Adrenal gland (tissue), 12 donors: ENCODE measurements around the gene FGF9. TPM values are rescaled to one million over a fixed set of nuclear protein-coding genes. Genes with fewer than 3 reads are reported as not detected.

Experiments
- DNase-seq, 7 donors: peaks; one replicate each; pipeline ENCODE4 v3.0.0-alpha.2; 2019 to 2020
- H3K27ac ChIP-seq, 5 donors: fragments of 200-600 bp; sonication (generic) in 4 of 5; 1 replicate in 3 of 5; 2 replicates in 2 of 5; pipeline versions ENCODE4 v1.5.1 to v1.8.0; 2016 to 2020; ENCODE audit warnings: mild to moderate bottlenecking in 1 of 5
- H3K27me3 ChIP-seq: fragments of 200-600 bp; 2 replicates; pipeline ENCODE4 v1.8.0; 2021
- H3K36me3 ChIP-seq, 2 donors: fragments of 200-600 bp; replicated peaks in 1 of 2; 1 replicate in 1 of 2; 2 replicates in 1 of 2; pipeline versions ENCODE4 v1.5.1 to v1.8.0; 2018 to 2022
- H3K4me1 ChIP-seq, 2 donors: fragments of 200-600 bp; replicated peaks in 1 of 2; 1 replicate in 1 of 2; 2 replicates in 1 of 2; pipeline versions ENCODE4 v1.5.1 to v1.8.0; 2018 to 2021
- H3K4me3 ChIP-seq, 4 donors: fragments of 200-600 bp; sonication (generic) in 3 of 4; one replicate each; pipeline ENCODE4 v1.5.1; 2016 to 2018
- H3K9me3 ChIP-seq, 3 donors: fragments of 200-600 bp; sonication (generic) in 1 of 3; replicated peaks in 1 of 3; 1 replicate in 2 of 3; 2 replicates in 1 of 3; pipeline versions ENCODE4 v1.5.1 to v1.8.0; 2016 to 2021
- CTCF ChIP-seq, 6 experiments: fragments of 450-650 bp in 4 of 6; fragments of 200-600 bp in 2 of 6; sonication (generic) in 1 of 6; IDR thresholded peaks; 1 replicate in 5 of 6; 2 replicates in 1 of 6; pipeline versions ENCODE4 v1.5.1 to v1.8.0; 2016 to 2021; ENCODE audit warnings: antibody characterized with exemption in 6 of 6, mild to moderate bottlenecking in 2 of 6, moderate library complexity in 1 of 6
- POLR2A ChIP-seq, 2 donors: fragments of 450-650 bp; IDR thresholded peaks; one replicate each; pipeline ENCODE4 v1.6.1; 2017; ENCODE audit warnings: antibody characterized with exemption in 2 of 2, mild to moderate bottlenecking in 2 of 2, moderate library complexity in 1 of 2
- WGBS, 4 donors: extraction: QIAGEN DNeasy Blood & Tissue Kit in 2 of 4; methylation state at CpG; one replicate each; pipeline versions ENCODE4 v1.1.5 to v1.1.7; 2013 to 2017; 5-methylcytosine and 5-hydroxymethylcytosine counted together
- intact Hi-C, 2 donors: fragments of 100-400 bp; cut with DNase I; formaldehyde crosslinking; loops; one replicate each; pipeline versions ENCODE4 v1.14.1 to v1.15.0; 2022 to 2023
- polyA plus RNA-seq, 3 donors: library from polyadenylated mRNA; stranded (reverse); fragments of 200-250 nt in 2 of 3; fragments of 350-450 nt in 1 of 3; fragmentation: Illumina TruSeq in 1 of 3; extraction: RNeasy Lipid Tissue Mini Kit (QIAGEN cat#74804) in 1 of 3; gene quantifications; one replicate each; pipeline ENCODE4 v1.2.3, GENCODE V29; 2013 to 2014
- total RNA-seq, 9 donors: library from RNA; depleted of rRNA in 4 of 9; stranded (reverse); fragments of >200 nt in 4 of 9; fragments of 120-200 nt in 1 of 9; fragmentation: NEBNext Ultra II Directional in 1 of 9; extraction: Animal tissue kit (Norgen Biotek cat#: 25700) in 1 of 9; gene quantifications; one replicate each; pipeline versions ENCODE4 v1.1.0 to v1.2.4, GENCODE V29; 2013 to 2023
- donor health status: healthy with polysubstance abuse.
- donor health status: Bipolar disorder and iron deficiency.
- donor health status: DM: yes; HTN: yes; CAD: no.
- donor health status: DM: no; HTN: no; CAD: no.
- donor health status: DM: no; HTN: no; CAD: no.
- donor health status: DM: yes; HTN: yes; CAD: no.

FGF9 gene
- total and polyA plus RNA-seq, 12 donors: 1.4 to 20.3 (median 4.2) TPM

- Histone ChIP-seq H3K27ac (no peak overlapping the region), H3K27me3 (no peaks in the 10 kb centered on the region), H3K4me1 (peaks cover under 1 to 8% of the 10 kb centered on the region in 2 donors), H3K4me3 (no peak overlapping the region), H3K9me3 (no peaks in the 10 kb centered on the region), H3K36me3 (no peaks in the 10 kb centered on the region)
- TF ChIP-seq POLR2A (IDR thresholded peaks at IDR 0.05): no peak
- no peak for TF ChIP-seq CTCF (IDR thresholded peaks at IDR 0.05)
- WGBS, 4 donors: 95 to 96% (median 95%) methylated on average over 4 of the region's 4 CpGs
- intact Hi-C loops: no loop called here
- DNase-seq: no peak
Observed at GRCh38 chr13:21741396-21741979, 70.6 kb downstream of the FGF9 start.

GRCh38 chr13:21742096-21742495, 71.2 kb downstream of the FGF9 start:
- TF ChIP-seq POLR2A (IDR thresholded peaks at IDR 0.05): no peak
- no peak for TF ChIP-seq CTCF (IDR thresholded peaks at IDR 0.05)

GRCh38 chr13:21744149-21744548, 73.3 kb downstream of the FGF9 start:
- Histone ChIP-seq H3K9me3 (no peaks in the 10 kb centered on the region), H3K36me3 (no peaks in the 10 kb centered on the region), H3K4me1 (peaks cover 0 to 8% of the 10 kb centered on the region in 2 donors), H3K27me3 (no peaks in the 10 kb centered on the region), H3K27ac (no peak overlapping the region), H3K4me3 (no peak overlapping the region)
- no peak for TF ChIP-seq POLR2A (IDR thresholded peaks at IDR 0.05)
- no peak for TF ChIP-seq CTCF (IDR thresholded peaks at IDR 0.05)
- DNase-seq: no peak
- intact Hi-C loops: no loop called here
- 35 to 72% (median 53%) methylated on average over 3 of the region's 3 CpGs for WGBS, 4 donors

More at GRCh38 chr13:21742096-21742495, 71.2 kb downstream of the FGF9 start:
- 67 to 93% (median 76%) methylated on average over 7 of the region's 7 CpGs for WGBS, 4 donors
- Histone ChIP-seq H3K27ac (no peak overlapping the region), H3K4me3 (no peak overlapping the region), H3K4me1 (peaks cover 0 to 8% of the 10 kb centered on the region in 2 donors), H3K9me3 (no peaks in the 10 kb centered on the region), H3K36me3 (no peaks in the 10 kb centered on the region), H3K27me3 (no peaks in the 10 kb centered on the region)
- intact Hi-C loops: no loop called here
- no peak for DNase-seq

GRCh38 chr13:21745307-21745706, 74.4 kb downstream of the FGF9 start:
- intact Hi-C loops: no loop called here
- H3K9me3 ChIP-seq: no peaks in the 10 kb centered on the region

More at GRCh38 chr13:21745307-21745706, 74.4 kb downstream of the FGF9 start:
- Histone ChIP-seq H3K27me3 (no peaks in the 10 kb centered on the region), H3K27ac (no peak overlapping the region), H3K4me1 (no peaks in the 10 kb centered on the region), H3K4me3 (no peak overlapping the region), H3K36me3 (no peaks in the 10 kb centered on the region)
- DNase-seq: no peak
- no peak for TF ChIP-seq CTCF (IDR thresholded peaks at IDR 0.05)
- no peak for TF ChIP-seq POLR2A (IDR thresholded peaks at IDR 0.05)
